ENCODE data around the gene ARHGAP20.

ARHGAP20 gene

DNA sequence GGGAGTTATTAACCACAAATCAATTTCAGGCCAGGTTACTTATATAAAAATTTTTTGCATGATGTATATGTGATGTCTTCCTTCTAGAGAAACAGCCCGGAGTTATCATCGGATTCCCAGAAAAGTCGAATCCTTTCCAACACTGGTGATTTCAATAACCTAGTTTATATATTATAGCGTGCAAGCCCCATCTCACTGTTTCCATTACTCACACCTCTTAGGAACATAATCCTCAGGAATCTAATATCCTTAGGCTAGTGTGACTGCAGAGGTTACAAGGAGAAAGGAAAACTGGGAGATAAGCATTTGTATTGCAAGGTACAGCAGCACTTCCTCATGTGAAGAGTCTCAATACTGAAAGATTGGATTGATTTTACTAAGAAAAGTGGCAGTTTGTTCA lies 20.3 kb downstream of the ARHGAP20 start:
- Histone ChIP-seq H3K27ac (ENCODE audit: poor library complexity, severe bottlenecking) (no peak overlapping the region), H3K9me3 (ENCODE audit: severe bottlenecking) (no peaks in the 10 kb centered on the region), H3K27me3 (ENCODE audit: insufficient read depth, poor library complexity, severe bottlenecking) (peaks cover 3% of the 10 kb centered on the region), H3K36me3 (ENCODE audit: low read depth) (no peaks in the 10 kb centered on the region), H3K4me1 (ENCODE audit: insufficient read depth, poor library complexity, severe bottlenecking) (no peaks in the 10 kb centered on the region), H3K4me3 (ENCODE audit: severe bottlenecking) (no peak overlapping the region)
- no peak for ATAC-seq (ENCODE audit: low read depth)
- no peak for TF ChIP-seq CTCF (IDR thresholded peaks at IDR 0.05; ENCODE audit: poor library complexity, severe bottlenecking)
- DNase-seq (ENCODE audit: low spot score): no peak

- TF ChIP-seq CTCF (IDR thresholded peaks at IDR 0.05; ENCODE audit: poor library complexity, severe bottlenecking): no peak
- H3K9me3 ChIP-seq (ENCODE audit: severe bottlenecking): no peaks in the 10 kb centered on the region
- no peak for ATAC-seq (ENCODE audit: low read depth)
- H3K27ac ChIP-seq (ENCODE audit: poor library complexity, severe bottlenecking): no peak overlapping the region
- H3K27me3 ChIP-seq (ENCODE audit: insufficient read depth, poor library complexity, severe bottlenecking): peaks cover 3% of the 10 kb centered on the region
- no peak overlapping the region for H3K4me3 ChIP-seq (ENCODE audit: severe bottlenecking)
- H3K4me1 ChIP-seq (ENCODE audit: insufficient read depth, poor library complexity, severe bottlenecking): no peaks in the 10 kb centered on the region
- DNase-seq (ENCODE audit: low spot score): no peak
- no peaks in the 10 kb centered on the region for H3K36me3 ChIP-seq (ENCODE audit: low read depth)
Measured at GRCh38 chr11:110689306-110689705, 22.9 kb downstream of the ARHGAP20 start.

- ATAC-seq (ENCODE audit: low read depth): no peak
- TF ChIP-seq CTCF (IDR thresholded peaks at IDR 0.05; ENCODE audit: poor library complexity, severe bottlenecking): no peak
- no peaks in the 10 kb centered on the region for H3K4me1 ChIP-seq (ENCODE audit: insufficient read depth, poor library complexity, severe bottlenecking)
Measured at GRCh38 chr11:110679323-110679975, 32.8 kb downstream of the ARHGAP20 start.

GRCh38 chr11:110675548-110675947 lies 36.7 kb downstream of the ARHGAP20 start:
- Histone ChIP-seq H3K27me3 (ENCODE audit: insufficient read depth, poor library complexity, severe bottlenecking) (no peaks in the 10 kb centered on the region), H3K9me3 (ENCODE audit: severe bottlenecking) (no peaks in the 10 kb centered on the region), H3K4me3 (ENCODE audit: severe bottlenecking) (no peak overlapping the region), H3K27ac (ENCODE audit: poor library complexity, severe bottlenecking) (no peak overlapping the region), H3K4me1 (ENCODE audit: insufficient read depth, poor library complexity, severe bottlenecking) (no peaks in the 10 kb centered on the region), H3K36me3 (ENCODE audit: low read depth) (no peaks in the 10 kb centered on the region)
- ATAC-seq (ENCODE audit: low read depth): no peak
- DNase-seq (ENCODE audit: low spot score): no peak
- TF ChIP-seq CTCF (IDR thresholded peaks at IDR 0.05; ENCODE audit: poor library complexity, severe bottlenecking): no peak

More at GRCh38 chr11:110679323-110679975, 32.8 kb downstream of the ARHGAP20 start:
- no peak for DNase-seq (ENCODE audit: low spot score)
- H3K27ac ChIP-seq (ENCODE audit: poor library complexity, severe bottlenecking): no peak overlapping the region
- H3K27me3 ChIP-seq (ENCODE audit: insufficient read depth, poor library complexity, severe bottlenecking): no peaks in the 10 kb centered on the region
- no peaks in the 10 kb centered on the region for H3K9me3 ChIP-seq (ENCODE audit: severe bottlenecking)
- H3K36me3 ChIP-seq (ENCODE audit: low read depth): no peaks in the 10 kb centered on the region
- H3K4me3 ChIP-seq (ENCODE audit: severe bottlenecking): no peak overlapping the region

- ATAC-seq (ENCODE audit: low read depth) (no peak), DNase-seq (ENCODE audit: low spot score) (no peak)
- Histone ChIP-seq H3K4me3 (ENCODE audit: severe bottlenecking) (no peak overlapping the region), H3K36me3 (ENCODE audit: low read depth) (no peaks in the 10 kb centered on the region), H3K27me3 (ENCODE audit: insufficient read depth, poor library complexity, severe bottlenecking) (no peaks in the 10 kb centered on the region), H3K4me1 (ENCODE audit: insufficient read depth, poor library complexity, severe bottlenecking) (no peaks in the 10 kb centered on the region), H3K9me3 (ENCODE audit: severe bottlenecking) (no peaks in the 10 kb centered on the region), H3K27ac (ENCODE audit: poor library complexity, severe bottlenecking) (no peak overlapping the region)
- no peak for TF ChIP-seq CTCF (IDR thresholded peaks at IDR 0.05; ENCODE audit: poor library complexity, severe bottlenecking)
Measured at GRCh38 chr11:110665689-110666465, 46.4 kb downstream of the ARHGAP20 start.

All from RWPE2 (cell line).